Embryonic facial prominence (tissue), 1 donor: ENCODE results near the gene MOSPD3.

ENCODE experiments used
- DNase-seq: peaks from one replicate; pipeline ENCODE4 v3.0.0-alpha.2; 2016; ENCODE audit errors: extremely low spot score

The MOSPD3 gene

DNA sequence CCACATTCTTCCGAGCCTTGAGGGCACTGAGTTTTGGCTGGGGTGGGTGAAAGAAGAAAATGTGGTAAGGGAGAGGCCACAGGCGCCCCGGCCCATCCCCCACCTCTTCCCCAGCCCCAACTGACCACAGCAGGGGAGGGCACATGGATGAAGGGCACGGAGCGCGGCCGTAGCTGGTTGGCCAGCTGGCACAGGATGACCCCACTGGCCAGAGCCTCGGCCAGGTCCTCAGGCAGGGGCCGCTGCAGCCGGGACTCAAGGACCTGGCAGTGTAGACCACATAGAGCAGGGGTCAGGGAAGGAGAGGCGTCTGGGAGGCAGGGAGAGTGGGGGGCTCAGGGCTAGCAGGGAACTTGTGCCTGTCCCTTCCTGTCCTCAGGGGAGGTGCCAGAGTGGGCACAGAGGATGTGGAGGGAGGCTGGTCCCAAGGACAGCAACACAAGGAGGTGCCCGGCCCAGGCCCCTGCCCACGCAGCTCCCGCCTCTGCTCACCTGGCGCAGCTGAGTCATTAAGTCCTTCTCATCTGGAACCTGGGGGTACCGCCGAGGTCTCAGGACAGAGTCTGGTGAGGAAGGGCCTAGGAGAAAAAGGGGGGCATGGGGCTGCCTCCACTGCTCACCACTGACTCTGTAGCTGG, 36.5 kb upstream of the MOSPD3 start:
- DNase-seq = no peak

DNA sequence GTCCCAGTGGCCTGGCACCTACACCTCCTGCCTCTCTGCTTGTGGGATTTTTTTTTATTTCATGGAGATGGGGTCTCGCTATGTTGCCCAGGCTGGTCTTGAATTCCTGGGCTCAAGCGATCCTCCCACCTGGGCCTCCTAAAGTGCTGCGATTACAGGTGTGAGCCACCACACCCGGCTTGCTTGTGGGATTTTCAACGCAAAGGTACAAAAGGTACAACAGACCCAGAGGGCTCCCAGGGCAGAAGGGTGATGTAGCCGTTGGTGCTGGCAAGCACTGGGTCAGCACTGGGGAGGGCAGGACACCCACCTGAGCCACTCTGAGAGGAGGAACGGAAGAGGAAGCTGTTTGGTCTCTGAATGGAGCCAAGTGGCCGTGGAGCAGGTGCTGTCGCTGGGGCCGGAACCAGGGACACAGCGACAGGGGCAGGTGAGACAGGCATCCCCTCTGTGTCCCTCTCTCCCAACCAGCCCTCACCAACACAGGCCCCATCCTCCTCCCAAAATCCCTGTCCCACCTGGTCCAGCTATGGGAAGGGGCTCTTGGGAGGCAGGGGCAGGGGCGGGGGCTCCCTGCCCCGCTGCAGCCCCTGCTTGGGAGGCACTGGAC, 35.9 kb upstream of the MOSPD3 start:
- no peak for DNase-seq

DNA sequence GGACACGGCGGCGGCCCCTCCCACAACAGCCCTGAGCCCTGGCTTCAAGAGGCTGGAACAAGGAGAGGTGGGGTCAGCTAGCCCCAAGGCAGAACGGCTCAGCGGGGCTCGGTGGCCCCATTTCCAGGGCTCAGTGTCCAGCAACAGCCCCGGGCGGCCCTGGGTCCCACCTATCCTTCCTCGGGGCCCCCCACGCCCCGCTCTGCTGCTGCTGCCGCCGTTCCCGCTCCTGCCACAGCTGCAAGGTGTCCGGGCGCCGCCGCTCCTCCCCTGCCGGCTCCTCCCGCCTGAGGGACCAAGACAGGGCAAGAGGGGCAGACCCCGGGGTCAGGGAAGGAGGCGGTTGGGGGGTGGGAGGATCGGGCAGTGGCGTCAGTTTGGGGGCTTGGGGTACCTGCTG, 35.2 kb upstream of the MOSPD3 start:
- no peak for DNase-seq

DNA sequence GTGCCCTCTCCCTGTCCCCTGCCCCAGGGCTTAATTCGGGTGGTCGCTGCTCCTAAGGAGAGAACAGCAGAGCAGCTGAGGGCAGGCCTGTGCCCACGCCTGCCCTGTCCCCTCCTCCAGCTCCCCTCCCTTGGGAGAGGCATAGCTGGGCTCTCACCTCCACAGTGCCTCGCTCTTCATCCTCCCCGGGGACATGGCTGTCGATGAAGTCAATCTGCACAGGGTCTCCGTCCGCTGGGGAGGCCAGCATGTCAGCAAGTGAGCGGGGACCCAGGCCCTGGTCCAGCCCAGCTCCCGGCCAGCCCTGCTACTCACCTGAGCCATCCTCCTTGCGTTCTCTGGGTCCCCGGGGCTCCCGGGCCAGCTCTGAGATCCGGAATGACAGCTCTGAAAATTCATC, 34.8 kb upstream of the MOSPD3 start:
- no peak for DNase-seq

DNA sequence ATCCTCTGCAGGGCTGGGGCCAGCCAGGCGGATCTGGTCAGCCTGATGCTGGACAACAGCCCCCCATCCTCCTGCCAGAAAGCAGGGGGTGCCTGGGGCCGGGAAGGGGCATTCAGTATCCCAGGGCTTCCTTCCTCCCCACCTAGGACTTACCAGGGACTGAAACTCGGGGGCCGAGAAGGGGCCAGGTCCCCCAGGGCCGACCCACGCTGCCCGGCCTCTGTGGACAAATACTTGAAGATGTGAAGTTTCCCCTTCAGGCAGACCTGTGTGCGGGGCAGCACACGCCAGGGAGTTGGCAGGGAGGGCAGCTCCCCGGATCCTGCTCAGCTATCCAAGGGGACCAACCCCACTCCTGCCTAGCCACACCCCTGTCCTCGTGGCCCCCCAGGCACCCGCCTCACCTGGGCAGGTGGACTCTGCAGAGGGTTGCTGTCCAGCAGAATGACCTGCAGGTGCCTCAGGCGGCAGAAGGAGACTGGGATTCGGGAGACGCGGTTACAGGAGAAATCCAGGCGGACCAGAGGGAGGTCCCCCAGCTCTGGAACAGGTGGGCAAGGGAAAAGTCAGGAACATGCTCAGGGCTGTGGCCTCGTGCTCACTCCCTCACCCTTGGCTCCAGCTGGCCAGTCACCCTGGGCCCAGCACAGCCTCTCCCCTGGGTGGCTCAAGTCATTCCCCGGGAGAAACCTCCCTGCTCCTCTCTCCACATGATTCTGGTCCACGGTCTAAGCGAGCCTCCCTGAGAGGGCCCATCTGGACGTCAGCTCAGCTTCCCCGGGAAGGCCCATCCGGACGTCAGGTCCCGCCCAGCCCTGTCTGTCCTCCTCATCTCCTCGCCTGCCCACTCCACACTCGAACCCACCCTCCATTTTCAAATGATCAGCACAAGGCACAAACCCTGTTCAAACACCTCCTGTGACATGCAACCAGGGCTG, 33.8 kb upstream of the MOSPD3 start:
- DNase-seq = no peak

DNA sequence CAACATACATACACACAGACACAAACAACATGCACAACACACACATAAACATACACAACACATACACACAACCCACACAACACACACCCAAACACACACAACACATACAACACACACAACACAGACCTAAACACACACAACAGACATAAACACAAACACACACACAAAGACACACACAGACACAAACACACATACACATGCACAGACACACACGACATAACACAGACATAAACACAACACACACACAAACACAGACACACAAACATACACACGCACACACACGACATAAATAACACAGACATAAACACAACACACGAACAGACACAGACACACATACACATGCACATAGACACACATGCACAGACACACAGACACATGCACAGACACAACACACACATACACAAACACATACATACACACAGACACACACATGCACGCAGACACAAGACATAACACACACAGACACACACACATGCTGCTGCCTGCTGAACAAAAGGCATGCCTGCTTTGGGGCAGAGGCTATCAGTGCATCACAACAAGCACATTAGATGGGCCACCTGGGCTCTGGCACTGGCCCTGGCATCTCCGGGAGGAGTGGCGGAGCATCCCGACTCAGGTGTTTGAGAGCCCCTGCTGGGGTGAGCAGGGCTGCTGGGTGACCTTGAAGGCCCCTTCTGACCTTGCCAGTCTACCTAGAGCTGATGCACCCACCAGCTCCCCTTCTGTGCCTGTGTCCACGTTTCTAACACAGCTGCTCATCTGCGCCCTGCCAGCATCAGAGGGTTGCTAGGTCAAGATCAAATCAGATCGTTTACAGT, 31.7 kb upstream of the MOSPD3 start:
- no peak for DNase-seq

GRCh38 chr7:100582041-100582579, 30.2 kb upstream of the MOSPD3 start:
- DNase-seq = no peak

DNA sequence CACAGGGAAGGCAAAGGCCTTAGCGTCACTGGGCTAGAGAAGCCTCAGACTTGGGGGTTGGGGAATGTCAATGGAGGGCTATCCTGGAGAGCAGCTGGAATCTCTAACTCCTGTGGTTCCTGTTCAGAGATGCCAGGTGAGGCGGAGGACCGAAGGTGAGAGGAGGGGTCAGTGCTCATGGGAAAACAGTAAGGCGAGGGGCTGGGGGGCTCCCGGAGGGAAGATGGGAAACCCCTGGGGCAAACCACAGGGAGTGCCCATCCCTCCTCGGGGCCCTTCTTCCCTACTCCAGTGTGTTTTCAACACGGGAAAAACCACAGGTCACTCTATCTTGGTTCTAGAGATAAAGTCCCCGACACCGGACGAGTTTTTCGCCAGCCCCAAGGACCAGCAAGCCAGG, 29.7 kb upstream of the MOSPD3 start:
- no peak for DNase-seq

GRCh38 chr7:100583132-100584053, 28.9 kb upstream of the MOSPD3 start:
- DNase-seq = no peak

DNA sequence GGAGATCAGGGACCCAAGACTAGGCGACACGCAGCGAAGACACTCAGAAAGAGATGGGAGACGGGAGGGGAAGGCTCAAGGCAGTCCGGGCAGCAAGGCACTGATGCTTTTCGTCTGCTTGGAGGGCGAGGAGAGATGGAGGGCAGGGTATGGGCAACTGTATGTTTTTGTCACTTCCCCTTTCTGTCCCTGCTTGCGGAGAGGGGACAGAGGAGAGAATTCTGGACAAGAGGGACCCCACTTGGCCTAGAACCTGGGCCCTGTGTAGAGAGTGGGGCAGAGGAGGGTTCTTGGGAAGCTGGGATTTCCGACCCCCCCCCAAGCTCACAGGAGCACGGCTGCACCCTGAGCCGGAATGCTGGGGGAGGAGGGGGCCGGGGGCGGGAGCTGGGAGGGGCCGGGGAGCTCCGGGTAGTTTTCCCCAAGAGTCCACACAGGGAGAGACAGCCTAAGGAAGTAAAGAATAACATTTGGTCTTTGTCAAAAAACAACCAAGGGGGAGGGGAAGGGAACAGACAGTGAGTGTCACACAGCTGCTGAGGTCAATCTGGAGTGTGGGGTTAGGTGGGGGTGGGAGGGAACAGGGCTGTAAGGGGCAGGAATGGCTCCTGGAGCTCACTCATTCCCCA, 28.2 kb upstream of the MOSPD3 start:
- no peak for DNase-seq

DNA sequence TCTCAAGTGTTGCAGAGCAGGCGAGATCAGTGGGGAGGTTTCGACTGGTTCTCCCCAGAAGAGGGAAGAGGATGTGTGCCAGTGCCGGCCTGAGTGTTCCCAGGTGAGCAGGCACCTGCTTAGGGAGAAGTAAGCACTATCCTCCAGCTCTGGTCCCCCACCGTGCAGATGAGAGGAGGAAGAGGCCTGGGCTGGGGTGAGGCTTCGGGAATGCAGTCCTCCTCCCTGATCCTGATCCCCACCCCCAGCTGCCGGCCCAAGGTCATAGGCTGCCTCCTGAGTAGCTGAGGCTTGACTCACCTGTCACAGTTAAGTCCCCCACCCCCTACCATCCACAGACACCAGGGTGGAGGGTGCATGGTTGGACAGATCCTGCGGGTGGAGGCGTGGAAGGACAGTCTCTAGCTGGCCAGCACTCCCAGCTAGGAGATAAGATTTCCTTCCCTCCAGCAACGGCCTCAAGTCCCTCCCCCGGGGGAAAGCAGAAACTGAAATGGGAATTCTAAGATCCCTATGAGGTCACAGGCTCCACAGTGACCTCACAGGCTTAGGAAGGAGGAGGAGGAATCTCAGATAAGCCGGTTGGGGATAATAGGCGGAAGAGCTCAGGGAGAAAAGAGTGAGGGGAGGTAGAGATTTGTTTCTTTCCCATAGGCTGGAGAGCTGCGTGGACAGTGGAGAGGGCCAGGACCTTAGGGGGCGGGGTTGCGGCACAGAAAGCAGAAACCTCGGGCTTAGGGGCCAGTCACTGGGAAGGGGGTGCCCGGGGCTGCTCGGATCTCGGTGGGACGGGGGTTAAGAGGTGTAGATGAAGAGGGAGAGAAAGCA, 27.4 kb upstream of the MOSPD3 start:
- no peak for DNase-seq

- no peak for DNase-seq
These were observed 26.7 kb upstream of the MOSPD3 start, which contains the start of gene LRCH4 for GRCh38 chr7:100585511-100586265. TSS of gene LRCH4 (minus strand) at chr7:100586129. CDS start at chr7:100586100, 29 bp downstream.

- DNase-seq = peak; percentile 100
These were observed 25.9 kb upstream of the MOSPD3 start, which contains the start of gene FBXO24 for GRCh38 chr7:100586266-100587025. TSS of gene FBXO24 (plus strand) at chr7:100586328. CDS start at chr7:100586626, 298 bp downstream.

GRCh38 chr7:100588438-100588837, 23.9 kb upstream of the MOSPD3 start:
- no peak for DNase-seq

DNA sequence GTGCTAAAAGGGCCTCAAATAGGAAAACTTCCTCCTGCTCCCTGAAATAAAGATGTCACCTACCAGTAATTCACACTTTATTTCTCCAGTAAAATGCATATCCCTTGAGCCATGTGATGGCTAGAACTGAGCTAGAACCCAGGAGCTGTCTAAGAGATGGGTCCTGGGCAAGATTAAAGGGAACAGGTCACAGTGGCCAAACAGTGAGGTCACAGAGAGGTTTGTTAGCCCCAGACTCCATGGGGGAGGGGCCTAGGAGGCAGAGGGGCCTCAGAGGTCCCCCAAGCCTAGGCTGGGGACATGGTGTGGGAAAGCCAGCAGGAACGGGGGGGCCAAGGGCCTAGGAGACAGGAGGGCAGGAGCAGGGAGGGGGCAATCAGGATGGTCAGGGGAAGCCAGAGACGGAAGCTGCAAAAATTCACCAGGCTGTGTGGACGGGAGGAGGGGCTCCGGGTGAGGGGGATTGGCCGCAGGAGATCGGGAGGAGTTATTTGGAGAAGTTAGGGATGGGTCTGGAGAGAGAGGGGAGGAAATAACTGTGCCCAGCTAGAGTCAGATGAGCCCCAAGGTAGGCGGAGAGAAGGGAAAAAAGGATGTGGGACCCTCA, 22.9 kb upstream of the MOSPD3 start:
- no peak for DNase-seq

DNA sequence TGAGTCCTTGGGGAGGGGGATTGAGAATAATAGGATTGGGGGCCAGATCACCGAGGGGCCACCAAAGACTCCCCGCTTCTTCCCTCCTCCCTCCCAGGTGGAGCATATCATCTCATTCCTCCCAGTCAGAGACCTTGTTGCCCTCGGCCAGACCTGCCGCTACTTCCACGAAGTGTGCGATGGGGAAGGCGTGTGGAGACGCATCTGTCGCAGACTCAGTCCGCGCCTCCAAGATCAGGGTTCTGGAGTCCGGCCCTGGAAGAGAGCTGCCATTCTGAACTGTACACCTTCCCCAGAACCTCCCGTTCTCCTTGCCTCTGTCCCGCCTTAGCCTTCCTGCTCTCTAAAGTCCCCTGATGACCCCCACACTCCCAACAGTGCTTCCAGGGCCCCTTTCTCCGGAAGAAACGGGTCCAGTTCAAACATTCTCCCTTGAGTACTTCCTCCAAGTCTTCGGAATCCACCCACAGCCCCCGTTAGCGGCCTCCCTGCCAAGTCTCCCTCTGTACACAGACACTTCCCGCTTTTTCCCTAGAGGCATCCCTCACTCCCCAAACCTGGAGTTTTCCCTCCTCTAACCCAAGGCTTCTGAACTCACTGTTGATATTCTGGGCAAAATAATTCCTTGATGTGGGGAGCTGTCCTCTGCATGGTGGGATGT, 22.1 kb upstream of the MOSPD3 start:
- no peak for DNase-seq
